SK-N-MC (cell line): Measurements from ENCODE around the gene VKORC1L1.

ENCODE experiments used
- EZH2 ChIP-seq: fragments of 200-600 bp; sonication (generic); IDR thresholded peaks from one replicate; pipeline ENCODE4 v1.6.1; 2017; ENCODE audit warnings: antibody characterized with exemption
- FOXP2 ChIP-seq: optimal IDR thresholded peaks from 2 replicates; pipeline ENCODE3; 2011; ENCODE audit warnings: mild to moderate bottlenecking, moderate library complexity; ENCODE audit not compliant: insufficient read depth; ENCODE audit errors: extremely low read length, control extremely low read depth
- POLR2AphosphoS5 ChIP-seq: IDR thresholded peaks from 2 replicates; pipeline ENCODE4 v1.6.1; 2012; ENCODE audit warnings: mild to moderate bottlenecking, low read depth, low read length, borderline replicate concordance

DNA sequence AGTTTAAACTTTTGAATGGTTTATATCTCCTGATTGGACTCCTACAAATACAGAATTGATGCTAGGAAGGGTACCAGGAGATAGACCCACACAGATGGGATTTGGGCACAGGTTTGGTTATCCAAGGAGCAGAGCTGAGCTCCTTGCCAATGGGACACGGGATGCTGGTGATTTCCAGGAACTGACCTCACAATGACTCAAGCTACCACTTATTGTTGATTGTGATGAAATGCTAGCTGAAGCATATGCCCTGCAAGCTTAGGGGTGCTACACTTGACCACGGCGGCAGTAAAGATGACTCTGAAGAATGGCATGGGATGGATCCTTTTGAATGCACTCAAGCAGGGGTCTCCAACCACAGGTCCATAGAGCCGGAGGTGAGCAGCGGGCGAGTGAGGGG lies 45.5 kb upstream of the VKORC1L1 start:
- TF ChIP-seq POLR2AphosphoS5 (no peak), EZH2 (no peak), FOXP2 (no peak)
